Measurements from ENCODE around the gene EXD1. TPM values are rescaled to one million over a fixed set of nuclear protein-coding genes. Genes with fewer than 3 reads are reported as not detected.
"Not testable (repeated sequence)": the region's sequence is repeated elsewhere in the genome, so short reads cannot be mapped to it uniquely, and the experiment has no call there.

EXD1 gene
- total and polyA plus RNA-seq, 9 donors, result not detected

GRCh38 chr15:41235929-41236328, 5.4 kb upstream of the EXD1 start:
- TF ChIP-seq CTCF (IDR thresholded peaks at IDR 0.05) (no peak), EP300 (IDR thresholded peaks at IDR 0.05) (no peak), POLR2A (IDR thresholded peaks at IDR 0.05) (no peak)

GRCh38 chr15:41235228-41235627, 4.7 kb upstream of the EXD1 start:
- not testable (repeated sequence) for H3K9me3 ChIP-seq
- 88 to 95% (median 94%) methylated on average over 5 of the region's 5 CpGs for WGBS, 3 donors

More at GRCh38 chr15:41235929-41236328, 5.4 kb upstream of the EXD1 start:
- no peaks in the 10 kb centered on the region for H3K36me3 ChIP-seq
- H3K4me3 ChIP-seq, result no peak overlapping the region
- H3K9me3 ChIP-seq, result no peaks in the 10 kb centered on the region
- intact Hi-C loops (cut with DNase I), result no loop called here
- DNase-seq, result no peak
- no peaks in the 10 kb centered on the region for H3K4me1 ChIP-seq (ENCODE audit: insufficient read depth)
- H3K27me3 ChIP-seq, result no peaks in the 10 kb centered on the region
- no peak overlapping the region for H3K27ac ChIP-seq

GRCh38 chr15:41233367-41233771, 2.8 kb upstream of the EXD1 start:
- no peaks in the 10 kb centered on the region for H3K27me3 ChIP-seq
- peaks cover 2% of the 10 kb centered on the region for H3K4me1 ChIP-seq (ENCODE audit: insufficient read depth)
- intact Hi-C loops (cut with DNase I), result no loop called here
- no peaks in the 10 kb centered on the region for H3K36me3 ChIP-seq
- H3K9me3 ChIP-seq, result no peaks in the 10 kb centered on the region
- no peak for DNase-seq
- TF ChIP-seq EP300 (IDR thresholded peaks at IDR 0.05) (no peak), POLR2A (IDR thresholded peaks at IDR 0.05) (no peak)
- H3K4me3 ChIP-seq, result no peak overlapping the region
- WGBS, 3 donors, result 70 to 79% (median 72%) methylated on average over 1 of the region's 1 CpG
- H3K27ac ChIP-seq, result no peak overlapping the region

More at GRCh38 chr15:41235228-41235627, 4.7 kb upstream of the EXD1 start:
- intact Hi-C loops (cut with DNase I); H3K4me1 ChIP-seq (ENCODE audit: insufficient read depth); H3K36me3 ChIP-seq; DNase-seq; H3K27me3 ChIP-seq; H3K4me3 ChIP-seq; H3K27ac ChIP-seq: not testable (repeated sequence)

- intact Hi-C loops (cut with DNase I), result no loop called here
- DNase-seq, result no peak
- Histone ChIP-seq H3K27ac (peak overlapping the region; percentile 59 to 66), H3K4me3 (peak overlapping the region; percentile 88), H3K4me1 (ENCODE audit: insufficient read depth) (peaks cover 2% of the 10 kb centered on the region), H3K9me3 (no peaks in the 10 kb centered on the region), H3K36me3 (no peaks in the 10 kb centered on the region), H3K27me3 (no peaks in the 10 kb centered on the region)
- TF ChIP-seq POLR2A (IDR thresholded peaks at IDR 0.05), result no peak
- TF ChIP-seq CTCF (IDR thresholded peaks at IDR 0.05), result no peak
- no peak for TF ChIP-seq EP300 (IDR thresholded peaks at IDR 0.05)
- 1% methylated on average over 28 of the region's 28 CpGs for WGBS, 3 donors
These were observed 1.1 kb upstream of the EXD1 start for GRCh38 chr15:41231422-41232226.

GRCh38 chr15:41230345-41230649, 260 bp downstream of the EXD1 start:
- Histone ChIP-seq H3K9me3 (no peaks in the 10 kb centered on the region), H3K4me3 (peak overlapping the region; percentile 88), H3K27ac (no peak overlapping the region), H3K4me1 (ENCODE audit: insufficient read depth) (peaks cover 2% of the 10 kb centered on the region), H3K27me3 (no peaks in the 10 kb centered on the region), H3K36me3 (no peaks in the 10 kb centered on the region)
- 20 to 28% (median 25%) methylated on average over 10 of the region's 10 CpGs for WGBS, 3 donors
- DNase-seq, result no peak
- TF ChIP-seq CTCF (IDR thresholded peaks at IDR 0.05) (no peak), POLR2A (IDR thresholded peaks at IDR 0.05) (no peak), EP300 (IDR thresholded peaks at IDR 0.05) (no peak)
- intact Hi-C loops (cut with DNase I), result no loop called here
